Left cardiac atrium (tissue), 4 donors: ENCODE data around the gene ASB13. TPM values are rescaled to one million over a fixed set of nuclear protein-coding genes. Genes with fewer than 3 reads are reported as not detected.
A peak's percentile ranks its signal among the peaks of the same experiment; 100 is the strongest.
"Not testable (repeated sequence)": the region's sequence is repeated elsewhere in the genome, so short reads cannot be mapped to it uniquely, and the experiment has no call there.

Source experiments
- ATAC-seq, 2 donors: fragments of 200-7000 bp; cut with Tn5 transposase; one replicate each; pipeline ENCODE4 v1.9.1; 2020; ENCODE audit warnings: mild to moderate bottlenecking in 2 of 2, moderate library complexity in 2 of 2
- DNase-seq: peaks from one replicate; pipeline ENCODE4 v3.0.0-alpha.2; 2020
- intact Hi-C, 2 donors: fragments of 100-400 bp; cut with DNase I; formaldehyde crosslinking; loops; one replicate each; pipeline versions ENCODE4 v1.14.1 to v1.15.1; 2022 to 2023
- total RNA-seq, 2 donors: library from RNA; stranded (reverse); fragmentation: NEBNext Ultra II Directional; extraction: Animal tissue kit (Norgen Biotek cat#: 25700); gene quantifications; one replicate each; pipeline ENCODE4 v1.2.1, GENCODE V29; 2021
- donor health status: DM: no; HTN: yes; CAD: no.
- donor health status: DM: no; HTN: yes; CAD: no; lungs with severe emphysema.
- donor health status: DM: yes; HTN: yes; CAD: no.
- donor health status: Dilated cardiomyopathy.

ASB13 gene
- total RNA-seq, 2 donors from 2014 or later: 17.1 to 19.1 TPM

DNA sequence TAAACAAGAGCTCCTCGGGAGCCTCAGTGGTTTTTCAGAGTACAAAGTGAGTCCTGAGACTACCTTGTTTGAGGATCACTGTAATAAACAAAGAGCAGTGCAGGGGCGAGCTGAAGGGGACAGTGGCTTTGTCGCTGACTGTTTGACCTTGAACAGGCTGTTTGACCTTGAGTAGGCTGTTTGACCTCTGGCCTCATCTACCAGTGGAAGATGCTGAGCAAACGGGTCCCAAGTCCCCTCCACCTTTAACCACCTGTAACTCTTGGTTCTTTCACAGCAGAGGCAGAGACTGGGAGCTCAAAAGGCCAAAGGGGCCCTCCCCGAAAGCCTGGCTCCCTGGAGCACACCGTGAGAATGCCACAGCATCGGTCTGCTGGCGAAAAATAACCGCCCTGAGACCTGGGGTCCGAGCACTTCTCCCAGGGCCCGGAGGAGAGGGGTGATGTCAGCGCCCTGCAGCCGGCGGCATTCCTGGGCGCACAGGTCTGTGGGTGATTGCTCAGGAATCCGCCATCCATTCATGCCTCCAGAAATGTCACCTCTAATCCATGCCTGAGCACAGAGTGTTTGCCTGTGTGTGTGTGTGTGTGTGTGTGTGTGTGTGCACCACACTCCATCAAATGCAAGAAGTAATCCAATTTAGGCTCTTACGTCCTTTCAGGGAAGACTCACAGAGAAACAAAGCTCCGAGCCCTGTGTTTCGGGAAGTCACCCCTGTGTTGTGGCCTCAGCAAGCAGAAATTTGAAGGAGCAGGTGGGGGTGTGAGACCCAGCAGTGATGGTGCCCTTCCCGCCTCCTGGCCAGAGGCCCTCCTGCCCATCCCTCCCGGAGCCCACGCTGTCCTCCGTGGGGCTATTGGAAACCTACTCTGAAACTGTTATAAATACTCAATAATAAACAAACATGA, 66.5 kb downstream of the ASB13 start:
- ATAC-seq (no peak), DNase-seq (no peak)

DNA sequence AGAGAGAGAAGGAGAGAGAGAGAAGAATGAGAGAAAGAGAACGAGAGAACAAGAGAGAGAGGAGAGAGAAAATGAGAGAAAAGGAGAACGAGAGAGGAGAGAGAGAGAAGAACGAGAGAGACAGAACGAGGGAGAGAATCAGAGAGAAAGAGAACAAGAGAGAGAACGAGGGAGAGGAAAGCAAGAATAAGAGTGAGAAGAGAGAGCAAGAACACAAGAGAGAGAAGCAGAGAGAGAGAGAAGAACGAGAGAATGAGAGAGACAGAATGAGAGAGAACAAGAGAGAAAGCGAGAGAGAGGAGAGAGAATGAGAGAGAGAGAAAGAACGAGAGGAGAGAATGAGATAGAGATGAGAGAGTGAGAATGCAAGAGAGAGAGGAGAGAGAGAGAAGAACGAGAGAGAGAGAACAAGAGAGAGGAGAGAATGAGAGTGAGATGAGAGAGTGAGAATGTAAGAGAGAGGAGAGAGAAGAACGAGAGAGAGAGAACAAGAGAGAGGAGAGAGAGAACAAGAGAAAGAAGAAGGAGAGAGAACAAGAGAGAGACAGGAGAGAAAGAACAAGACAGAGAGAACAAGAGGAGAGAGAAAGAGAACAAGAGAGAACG, 68.2 kb downstream of the ASB13 start:
- ATAC-seq (no peak), DNase-seq (no peak)
- intact Hi-C loops: no loop called here

More for the DNA sequence above, 66.5 kb downstream of the ASB13 start:
- intact Hi-C loops: no loop called here

DNA sequence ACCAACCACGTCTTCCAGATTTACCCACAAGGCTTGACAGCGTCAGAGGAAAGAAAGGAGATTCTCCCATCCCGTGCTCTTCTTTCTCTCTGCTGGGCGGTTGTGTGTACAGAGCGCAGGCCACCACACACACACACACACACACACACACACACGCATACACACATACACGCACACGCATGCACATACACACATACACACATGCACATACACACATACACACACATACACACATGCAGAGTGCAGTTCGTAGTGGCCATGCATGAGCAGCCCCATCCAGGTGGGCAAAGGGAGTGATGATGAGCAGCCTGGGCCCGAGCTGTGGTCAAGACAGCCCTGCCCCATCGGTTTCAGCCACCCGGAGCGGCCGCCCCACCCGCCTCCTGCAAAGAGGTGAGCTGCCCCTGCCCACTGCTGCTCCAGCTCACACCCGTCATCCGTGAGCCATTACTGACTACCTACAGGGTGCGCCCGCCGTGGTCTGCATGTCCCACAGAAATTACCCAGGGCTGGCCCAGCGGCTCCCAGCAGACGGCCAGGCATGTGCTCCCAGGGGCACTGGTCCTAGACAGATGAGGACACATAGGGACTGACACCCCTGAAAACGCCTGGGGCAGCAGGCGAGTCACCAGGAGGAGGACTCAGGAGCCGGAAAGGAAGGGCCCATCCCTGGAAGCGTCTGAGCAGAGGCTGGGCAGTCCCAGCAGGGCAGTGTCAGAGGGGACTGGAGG, 69.6 kb downstream of the ASB13 start:
- DNase-seq (no peak), ATAC-seq (no peak)
- intact Hi-C loops: no loop called here

DNA sequence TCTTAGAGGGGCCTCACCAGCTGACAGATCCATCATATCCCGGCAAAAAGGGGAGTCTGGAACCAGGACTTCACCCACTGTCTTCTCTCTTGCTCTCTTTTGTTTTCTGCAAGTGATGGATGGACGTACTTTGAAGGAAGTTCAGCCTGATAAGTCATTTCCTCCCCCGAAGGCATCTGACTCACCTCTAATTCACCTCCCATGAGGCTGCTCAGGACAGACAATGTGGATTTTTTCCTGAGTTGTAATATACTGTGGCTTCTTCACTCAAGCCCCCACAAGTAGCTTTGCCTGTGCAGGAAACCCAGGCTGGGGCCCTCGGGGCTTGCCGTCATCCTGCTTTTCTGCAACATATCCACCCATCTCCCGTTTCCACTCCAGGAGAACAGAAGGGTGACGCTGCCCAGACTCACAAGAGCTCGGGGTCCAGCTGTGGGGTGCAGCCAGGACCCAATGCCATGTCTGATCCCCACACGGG, 70.4 kb downstream of the ASB13 start:
- intact Hi-C loops: no loop called here
- ATAC-seq (peak; percentile 23 to 85), DNase-seq (no peak)

DNA sequence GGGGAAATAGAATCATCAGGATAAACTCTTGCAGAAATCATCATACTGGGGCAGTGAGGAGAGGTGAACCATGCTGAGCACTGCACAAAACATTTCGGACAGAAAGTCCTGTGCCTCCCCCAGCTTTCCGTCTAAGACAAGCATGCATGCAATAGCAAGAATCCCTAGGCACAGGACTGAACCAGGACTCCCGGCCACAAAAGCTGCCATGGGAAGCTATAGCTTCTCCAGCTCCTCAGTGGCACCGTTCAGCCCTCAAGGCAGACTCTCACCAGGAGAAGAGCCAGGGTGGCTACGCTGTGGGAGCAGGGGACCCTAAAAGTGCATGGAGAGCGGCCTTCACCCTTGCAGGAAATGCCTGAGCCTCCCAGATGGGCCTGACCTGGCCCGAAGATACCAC, 70.8 kb downstream of the ASB13 start:
- intact Hi-C loops: no loop called here
- ATAC-seq: peak in 1 of 2 donors; percentile 41
- DNase-seq: no peak

DNA sequence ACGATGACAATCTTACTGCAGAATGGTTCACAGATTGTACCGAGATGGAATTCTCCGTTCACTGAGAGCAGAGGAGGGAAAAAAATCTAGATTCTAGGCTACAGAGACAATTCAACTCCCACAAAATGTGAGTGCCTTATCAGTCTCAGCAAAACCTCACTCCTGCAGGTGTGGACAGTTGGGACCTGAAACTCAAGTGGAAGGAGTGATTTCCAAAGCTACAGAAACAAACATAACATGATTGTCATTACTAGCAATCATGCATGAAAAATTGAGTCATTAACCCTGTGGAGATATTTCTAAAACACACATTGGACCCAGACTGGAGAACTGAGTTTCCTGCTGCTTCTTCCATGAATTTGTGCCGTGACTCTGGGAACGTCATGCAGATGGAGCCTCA, 71.3 kb downstream of the ASB13 start:
- intact Hi-C loops: no loop called here
- ATAC-seq (no peak), DNase-seq (no peak)

DNA sequence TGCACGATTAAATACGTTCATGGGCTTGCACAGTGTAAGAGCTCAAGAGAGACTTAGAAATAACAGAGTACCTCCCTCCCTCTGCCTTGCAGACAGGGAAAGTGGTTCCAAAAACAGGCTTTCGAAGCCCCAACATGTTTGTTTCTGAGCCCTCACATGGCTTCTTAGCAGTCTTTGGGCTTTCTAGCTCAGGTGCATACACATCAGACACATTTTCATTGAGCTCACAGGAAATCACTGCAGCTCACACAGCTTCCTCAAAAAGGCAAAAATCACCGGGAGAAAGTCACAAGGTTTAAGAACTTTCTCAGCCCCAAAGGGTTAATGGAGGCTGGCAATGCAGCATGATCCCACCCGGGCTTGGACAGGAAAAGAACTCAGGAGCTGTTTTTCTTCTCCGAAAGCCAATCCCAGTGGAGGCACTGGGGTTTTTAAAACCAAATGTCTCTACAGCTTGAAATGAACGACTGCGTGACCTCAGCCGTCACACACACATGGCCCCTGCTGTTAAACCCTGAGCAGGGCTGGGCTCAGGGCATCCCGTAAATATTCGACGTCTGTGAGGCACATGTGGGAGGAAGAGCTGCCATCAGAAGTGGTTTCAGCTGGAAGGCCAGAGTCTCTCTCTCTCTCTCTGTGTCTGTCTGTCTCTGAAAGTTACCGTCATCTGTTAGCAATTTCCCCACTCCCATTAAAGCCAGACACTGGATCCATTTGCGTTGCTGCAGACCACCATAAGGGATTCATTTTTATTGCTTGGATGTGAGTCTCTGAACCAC, 71.9 kb downstream of the ASB13 start:
- DNase-seq (no peak), ATAC-seq (no peak)
- intact Hi-C loops: no loop called here

DNA sequence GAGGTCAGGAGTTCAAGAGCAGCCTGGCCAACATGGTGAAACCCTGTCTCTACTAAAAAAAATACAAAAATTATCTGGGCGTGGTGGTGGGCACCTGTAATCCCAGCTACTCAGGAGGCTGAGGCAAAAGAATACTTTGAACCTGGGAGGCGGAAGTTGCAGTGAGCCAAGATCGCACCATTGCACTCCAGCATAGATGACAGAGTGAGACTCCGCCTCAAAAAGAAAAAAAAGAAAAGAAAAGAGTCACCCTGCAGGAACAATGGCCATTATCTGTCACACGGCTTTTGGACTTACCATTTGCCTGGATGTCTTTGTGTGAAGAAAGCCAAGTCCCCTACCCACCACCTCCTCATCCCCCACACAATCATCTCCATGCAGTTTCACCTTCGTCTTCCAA, 73.0 kb downstream of the ASB13 start:
- DNase-seq, ATAC-seq, intact Hi-C loops: not testable (repeated sequence)

DNA sequence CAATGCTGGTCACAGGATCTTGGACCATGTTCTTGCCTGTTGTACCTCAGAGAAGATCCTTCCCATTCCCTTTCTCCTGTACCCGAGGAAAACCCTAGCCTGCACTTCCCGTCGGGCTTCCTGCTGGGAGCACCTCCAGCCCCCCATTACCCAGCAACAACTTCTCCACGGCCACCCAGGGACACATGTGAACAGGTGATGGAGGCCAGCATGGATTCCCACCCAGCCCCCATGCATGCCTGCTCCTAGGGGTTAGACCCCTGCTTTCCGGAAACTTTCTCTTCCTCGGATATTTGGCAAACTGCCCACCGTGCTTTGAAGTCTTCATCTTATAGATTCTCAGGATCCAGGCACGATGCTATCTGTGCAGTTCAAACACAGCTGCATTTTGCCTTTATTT, 74.3 kb downstream of the ASB13 start:
- DNase-seq (no peak), ATAC-seq (no peak)
- intact Hi-C loops: no loop called here

DNA sequence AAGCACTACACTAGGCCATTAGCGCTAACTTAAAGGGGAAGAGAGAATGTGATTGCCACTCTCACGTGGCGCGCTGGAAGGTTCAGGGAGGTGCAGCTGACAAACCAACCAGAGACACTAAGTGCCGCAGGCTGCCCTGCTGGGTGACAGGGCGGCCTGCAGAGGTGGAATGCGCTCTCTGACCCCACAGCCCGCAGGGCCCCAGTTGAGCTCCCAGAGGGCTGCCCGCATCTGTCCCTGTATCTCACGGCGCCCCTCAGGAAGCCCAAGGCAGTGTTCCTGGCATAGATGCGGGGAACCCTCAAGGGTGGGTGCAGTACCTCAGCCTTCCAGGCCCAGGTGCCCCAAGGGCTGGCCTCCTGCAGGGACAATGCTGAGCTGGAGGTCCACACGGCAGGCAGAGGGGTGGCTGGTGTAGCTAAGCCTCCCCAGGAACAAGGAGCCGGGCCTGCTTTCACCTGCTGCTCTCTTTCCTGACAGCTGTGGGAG, 75.0 kb downstream of the ASB13 start:
- DNase-seq: no peak
- intact Hi-C loops: no loop called here
- no peak for ATAC-seq

DNA sequence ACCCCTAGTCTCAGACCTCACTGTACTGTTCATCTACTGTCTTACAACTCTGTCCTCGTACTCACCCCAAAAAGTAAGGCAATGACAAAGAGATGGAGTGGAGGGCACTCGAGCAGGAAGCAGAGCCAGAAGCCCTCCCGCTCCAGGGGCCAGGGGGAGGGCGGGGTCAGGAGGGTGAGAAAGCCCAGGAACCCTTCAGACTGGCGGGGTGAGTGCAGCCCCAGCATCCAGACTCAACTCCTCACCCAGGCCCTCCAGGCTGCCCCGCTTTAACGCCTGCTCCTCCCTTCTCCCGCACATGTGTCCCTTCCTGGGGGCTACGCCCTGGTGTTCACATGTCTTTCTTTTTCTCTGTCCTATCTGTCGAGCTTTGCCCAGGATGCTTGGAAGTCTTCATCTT, 75.6 kb downstream of the ASB13 start:
- DNase-seq (no peak), ATAC-seq (no peak)
- intact Hi-C loops: no loop called here

DNA sequence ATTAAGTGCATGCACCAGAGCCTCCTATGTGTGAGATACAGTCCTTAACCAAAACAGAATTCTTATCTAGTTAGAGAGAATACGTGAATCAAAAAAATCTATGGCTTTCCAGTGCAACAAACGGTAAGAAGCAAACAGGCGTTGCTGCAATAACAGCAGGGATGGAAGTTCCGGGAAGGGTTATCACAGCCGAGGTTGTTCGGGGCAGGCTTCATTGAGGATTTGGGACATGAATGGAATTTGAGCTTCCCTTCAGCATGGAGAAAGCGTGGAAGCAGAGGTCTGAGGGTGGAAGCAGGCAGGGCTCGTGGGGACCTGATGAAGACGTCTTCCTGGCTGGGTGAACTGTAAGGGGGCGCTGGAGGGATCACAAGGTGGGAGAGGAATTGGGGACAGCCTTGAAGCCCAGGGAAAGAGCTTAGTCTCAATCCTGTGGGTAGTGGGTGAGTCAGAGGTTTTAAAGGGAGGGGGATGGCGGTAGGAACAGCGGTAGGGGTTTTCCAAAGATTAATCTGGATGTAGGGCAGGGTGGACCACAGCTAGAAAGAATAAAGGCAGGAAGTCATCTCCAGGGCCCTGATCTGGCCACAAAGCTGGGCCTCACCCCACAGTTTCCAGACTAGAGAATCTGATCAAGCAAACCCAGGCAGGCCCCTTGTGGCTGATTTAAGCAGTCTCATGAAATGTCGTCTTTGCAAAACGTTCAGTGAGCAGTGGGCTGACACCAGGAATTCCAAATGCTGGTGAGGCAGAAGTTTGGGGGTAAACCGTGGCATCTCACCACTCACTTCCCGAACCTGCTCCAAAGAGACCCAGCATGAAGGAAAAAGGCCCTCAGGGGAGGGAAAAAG, 76.5 kb downstream of the ASB13 start:
- intact Hi-C loops: no loop called here
- DNase-seq (no peak), ATAC-seq (no peak)

DNA sequence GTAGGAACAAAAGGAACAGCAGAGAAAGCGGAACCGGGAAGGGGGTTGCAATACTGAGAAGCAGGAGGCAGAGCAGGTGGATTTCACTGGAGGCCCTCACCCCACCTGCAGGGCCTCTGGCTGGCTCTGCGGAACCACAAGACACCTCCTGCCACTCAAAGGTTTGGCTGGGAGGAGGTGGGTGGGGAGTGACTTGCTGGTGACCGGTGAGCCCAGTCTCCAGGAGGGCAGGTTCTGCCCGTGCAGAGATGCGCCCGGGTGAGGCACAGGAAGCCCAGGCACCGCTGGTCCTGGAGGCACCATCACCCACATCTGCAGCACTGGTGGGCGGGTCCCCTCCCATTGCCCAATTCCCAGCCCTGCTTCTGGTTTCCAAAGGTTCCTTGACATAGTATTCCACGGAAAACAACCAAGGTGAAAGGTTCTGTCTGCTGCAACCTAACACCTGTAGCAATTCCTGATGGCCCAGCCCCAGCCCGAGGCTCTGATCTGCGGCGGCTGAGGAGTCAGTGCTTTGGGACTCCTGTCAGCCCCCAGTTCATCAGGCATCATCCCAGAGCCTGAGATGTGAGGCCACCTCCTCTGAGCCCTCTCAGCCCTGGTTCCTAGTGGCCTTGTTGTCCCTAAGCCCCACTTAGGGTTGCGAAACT, 77.3 kb downstream of the ASB13 start:
- DNase-seq (no peak), ATAC-seq (no peak)
- intact Hi-C loops: no loop called here

Other genes with a start within 250 kb of the ASB13 start
- gene CALML5, start 167.0 kb downstream of the ASB13 start, total RNA-seq: not detected
- not detected for gene CALML3, start 141.6 kb downstream of the ASB13 start, total RNA-seq
- gene TASOR2, start 18.2 kb upstream of the ASB13 start, total RNA-seq: 10 to 100 TPM; 32.1 to 49.2 TPM
- gene GDI2, start 146.8 kb upstream of the ASB13 start, total RNA-seq: 100 to 1,000 TPM; 107 to 120 TPM
- gene ANKRD16, start 223.3 kb upstream of the ASB13 start, total RNA-seq: 1 to 10 TPM; 2.8 to 4.2 TPM
- 10 to 100 TPM; 67.4 to 85.1 TPM for gene FBH1, start 223.6 kb upstream of the ASB13 start, total RNA-seq